ENCODE measurements around the gene KATNAL1. TPM values are rescaled to one million over a fixed set of nuclear protein-coding genes. Genes with fewer than 3 reads are reported as not detected.

Gene KATNAL1
- polyA plus RNA-seq, 1 donor (not counting 4 experiments of a cell fraction or from before 2014, with no cell fraction given): 10.1 TPM

GRCh38 chr13:30321256-30321655 is 13.9 kb upstream of the KATNAL1 start:
- Histone ChIP-seq H3K9ac (ENCODE audit: control insufficient read depth, extremely low read depth, insufficient read depth, low read length) (no peak overlapping the region), H3K4me2 (ENCODE audit: control insufficient read depth, extremely low read depth, insufficient read depth, low read depth, low read length) (no peak overlapping the region), H2AFZ (ENCODE audit: control insufficient read depth, low read length) (no peak overlapping the region), H3K9me1 (ENCODE audit: control insufficient read depth, extremely low read depth, insufficient read depth, low read length) (no peaks in the 10 kb centered on the region), H3K9me3 (ENCODE audit: control insufficient read depth, low read depth, low read length) (no peaks in the 10 kb centered on the region), H3K4me1 (ENCODE audit: control insufficient read depth, extremely low read depth, insufficient read depth, low read length) (no peaks in the 10 kb centered on the region), H3K79me2 (ENCODE audit: control insufficient read depth, insufficient read depth, low read length) (no peaks in the 10 kb centered on the region), H3K4me3 (ENCODE audit: control insufficient read depth in 2 of 3, extremely low read depth in 1 of 3, insufficient read depth in 2 of 3, low read depth in 1 of 3, low read length in 3 of 3) (no peak overlapping the region), H3K27ac (ENCODE audit: control insufficient read depth, insufficient read depth, low read length) (no peak overlapping the region), H3K27me3 (ENCODE audit: control insufficient read depth, extremely low read depth, insufficient read depth, low read length) (no peaks in the 10 kb centered on the region), H3K36me3 (ENCODE audit: control insufficient read depth in 2 of 2, extremely low read depth in 1 of 2, insufficient read depth in 2 of 2, low read length in 2 of 2) (no peaks in the 10 kb centered on the region), H4K20me1 (ENCODE audit: control insufficient read depth, extremely low read depth, insufficient read depth, low read length) (no peaks in the 10 kb centered on the region)
- dilution Hi-C loops (cut with MboI; ENCODE audit: extremely low pct_ligation_motif_present, low sequenced_read_pairs): no loop called here
- no peak for DNase-seq (ENCODE audit: low read depth, low spot score)
- TF ChIP-seq CTCF (optimal IDR thresholded peaks at IDR 0.05 in 1 of 3, IDR thresholded peaks at IDR 0.05 in 1 of 3, conservative IDR thresholded peaks at IDR 0.05 in 1 of 3; ENCODE audit: extremely low read depth in 1 of 3, insufficient read depth in 2 of 3, low read length in 3 of 3) (no peak), EZH2 (IDR thresholded peaks at IDR 0.05; ENCODE audit: low read length) (no peak)
- no peak for FAIRE-seq

GRCh38 chr13:30319655-30320054 is 12.3 kb upstream of the KATNAL1 start:
- H3K36me3 ChIP-seq (ENCODE audit: control insufficient read depth in 2 of 2, extremely low read depth in 1 of 2, insufficient read depth in 2 of 2, low read length in 2 of 2): no peaks in the 10 kb centered on the region
- dilution Hi-C loops (cut with MboI; ENCODE audit: extremely low pct_ligation_motif_present, low sequenced_read_pairs): no loop called here

More at GRCh38 chr13:30319655-30320054, 12.3 kb upstream of the KATNAL1 start:
- Histone ChIP-seq H3K9me1 (ENCODE audit: control insufficient read depth, extremely low read depth, insufficient read depth, low read length) (no peaks in the 10 kb centered on the region), H3K79me2 (ENCODE audit: control insufficient read depth, insufficient read depth, low read length) (no peaks in the 10 kb centered on the region), H3K4me3 (ENCODE audit: control insufficient read depth in 2 of 3, extremely low read depth in 1 of 3, insufficient read depth in 2 of 3, low read depth in 1 of 3, low read length in 3 of 3) (no peak overlapping the region), H2AFZ (ENCODE audit: control insufficient read depth, low read length) (no peak overlapping the region), H3K9me3 (ENCODE audit: control insufficient read depth, low read depth, low read length) (no peaks in the 10 kb centered on the region), H3K4me2 (ENCODE audit: control insufficient read depth, extremely low read depth, insufficient read depth, low read depth, low read length) (no peak overlapping the region), H3K4me1 (ENCODE audit: control insufficient read depth, extremely low read depth, insufficient read depth, low read length) (no peaks in the 10 kb centered on the region), H3K9ac (ENCODE audit: control insufficient read depth, extremely low read depth, insufficient read depth, low read length) (no peak overlapping the region), H4K20me1 (ENCODE audit: control insufficient read depth, extremely low read depth, insufficient read depth, low read length) (no peaks in the 10 kb centered on the region), H3K27me3 (ENCODE audit: control insufficient read depth, extremely low read depth, insufficient read depth, low read length) (no peaks in the 10 kb centered on the region), H3K27ac (ENCODE audit: control insufficient read depth, insufficient read depth, low read length) (no peak overlapping the region)
- DNase-seq (ENCODE audit: low read depth, low spot score): no peak
- no peak for FAIRE-seq
- TF ChIP-seq EZH2 (IDR thresholded peaks at IDR 0.05; ENCODE audit: low read length) (no peak), CTCF (optimal IDR thresholded peaks at IDR 0.05 in 1 of 3, IDR thresholded peaks at IDR 0.05 in 1 of 3, conservative IDR thresholded peaks at IDR 0.05 in 1 of 3; ENCODE audit: extremely low read depth in 1 of 3, insufficient read depth in 2 of 3, low read length in 3 of 3) (no peak)
